ENCODE measurements around the gene SLC4A3. TPM values are rescaled to one million over a fixed set of nuclear protein-coding genes. Genes with fewer than 3 reads are reported as not detected.

The SLC4A3 gene
- total and polyA plus RNA-seq, 2 of the 8 experiments (the other 6 are each of a cell fraction or from before 2014, with no cell fraction given): 4.8 to 7.4 TPM

- H2BK15ac ChIP-seq (ENCODE audit: low read length): no peak overlapping the region
- no peaks in the 10 kb centered on the region for H4K20me1 ChIP-seq (replicated peaks in 1 of 2; ENCODE audit: control insufficient read depth in 1 of 2, insufficient read depth in 2 of 2, low read length in 2 of 2)
- H2BK20ac ChIP-seq (ENCODE audit: low read length): no peak overlapping the region
- peak overlapping the region; percentile 84 for H4K5ac ChIP-seq (ENCODE audit: insufficient read length, low read depth, low read length)
- H2BK12ac ChIP-seq (ENCODE audit: low read depth, low read length): no peak overlapping the region
- CTCF ChIA-PET (ENCODE audit: partially characterized antibody): interaction anchor here (1.0 to 14.4 kb wide), 14 partner anchors 13 to 194 kb away, joined by 3 to 143 read pairs (median 4); partner anchors contain the start of genes CHPF, INHA, OBSL1 and SLC4A3
- no peak overlapping the region for H3K23ac ChIP-seq (ENCODE audit: insufficient read length)
- peak overlapping the region; percentile 95 for H4K8ac ChIP-seq (ENCODE audit: extremely low read depth, insufficient read depth, low read length)
- no peaks in the 10 kb centered on the region; the same call in 1 of the 2 replicates for H3K79me1 ChIP-seq (ENCODE audit: low read depth, low read length)
- peak overlapping the region; percentile 13 for H2BK120ac ChIP-seq (replicated peaks; ENCODE audit: low read depth, low read length)
- DNase-seq (ENCODE audit: low read depth in 1 of 2, low spot score in 2 of 2) (no peak), FAIRE-seq (no peak)
- peak overlapping the region; percentile 72; the same call in 1 of the 2 replicates for H2BK5ac ChIP-seq (ENCODE audit: low read depth, low read length)
- no peak overlapping the region for H2AFZ ChIP-seq (ENCODE audit: low read length)
- H3K9ac ChIP-seq (replicated peaks in 1 of 4; ENCODE audit: extremely low read depth in 1 of 4, low read depth in 3 of 4, low read length in 3 of 4): peak overlapping the region; percentile 64 to 79 (median 72)
- H3K23me2 ChIP-seq (ENCODE audit: low read depth, low read length): peaks cover 2% of the 10 kb centered on the region; the same call in 1 of the 2 replicates
- no peaks in the 10 kb centered on the region for H3K9me3 ChIP-seq (ENCODE audit: insufficient read depth in 2 of 2, low read depth in 1 of 2, low read length in 1 of 2)
- no peak overlapping the region for H3K14ac ChIP-seq (ENCODE audit: insufficient read length)
- H4K91ac ChIP-seq (replicated peaks; ENCODE audit: insufficient read length, low read length): peak overlapping the region; percentile 82
- peak overlapping the region; percentile 84 to 88 for H3K4me2 ChIP-seq (ENCODE audit: insufficient read depth in 1 of 2, low read depth in 2 of 2, low read length in 2 of 2)
- H3K4ac ChIP-seq (replicated peaks; ENCODE audit: insufficient read length, low read depth, low read length): peak overlapping the region; percentile 36
- H3K79me2 ChIP-seq (ENCODE audit: control insufficient read depth in 1 of 2, insufficient read depth in 2 of 2, low read length in 2 of 2): no peaks in the 10 kb centered on the region
- H3K36me3 ChIP-seq (ENCODE audit: control insufficient read depth in 2 of 4, insufficient read depth in 4 of 4, low read length in 3 of 4): peaks cover 0 to 3% (median 0%) of the 10 kb centered on the region in 4 experiments; a peak in 2 of 8 replicates
- peak overlapping the region; percentile 70 for H3K27ac ChIP-seq (ENCODE audit: low read depth, low read length)
- WGBS, 2 experiments (ENCODE audit: extremely low coverage in 1 of 2, insufficient coverage in 1 of 2, insufficient read length in 1 of 2, insufficient replicate concordance in 2 of 2, low coverage in 1 of 2, low lambda C conversion rate in 2 of 2, missing lambda C conversion rate in 1 of 2): 13% methylated on average over 19 of the region's 19 CpGs; no CpG with 5 or more reads in 1 of the 2 experiments
- no peaks in the 10 kb centered on the region for H3K27me3 ChIP-seq (replicated peaks in 1 of 4; ENCODE audit: control insufficient read depth in 3 of 4, extremely low read depth in 1 of 4, insufficient read depth in 3 of 4, low read length in 3 of 4)
- POLR2A ChIA-PET (ENCODE audit: partially characterized antibody): interaction anchor here (0.8 to 13.4 kb wide), 19 partner anchors 9 to 99 kb away, joined by 3 to 127 read pairs (median 6); partner anchors contain the start of genes CHPF, GMPPA, INHA and OBSL1
- peak overlapping the region; percentile 92 for H3K56ac ChIP-seq (replicated peaks; ENCODE audit: insufficient read length, low read depth, low read length)
- H3K4me1 ChIP-seq (replicated peaks in 1 of 4; ENCODE audit: control insufficient read depth in 3 of 4, insufficient read depth in 4 of 4, low read length in 3 of 4): peaks cover 0 to 13% (median 2%) of the 10 kb centered on the region in 4 experiments; a peak in 4 of 7 replicates
- peak overlapping the region; percentile 75 to 87 (median 84) for H3K4me3 ChIP-seq (ENCODE audit: extremely low read depth in 1 of 4, insufficient read depth in 2 of 4, low read depth in 3 of 4, low read length in 4 of 4)
- peak overlapping the region; percentile 71 for H3K18ac ChIP-seq (ENCODE audit: extremely low read depth, low read length)
- H2AK5ac ChIP-seq (ENCODE audit: low read depth, low read length): peak overlapping the region; percentile 32; the same call in 1 of the 2 replicates
- TF ChIP-seq TEAD4 (IDR thresholded peaks at IDR 0.05; ENCODE audit: low read depth, low read length) (no peak), KDM1A (IDR thresholded peaks at IDR 0.05; ENCODE audit: borderline replicate concordance, low read length) (no peak), EZH2 (IDR thresholded peaks at IDR 0.05; ENCODE audit: low read depth, low read length, severe bottlenecking) (no peak), TCF12 (IDR thresholded peaks at IDR 0.05; ENCODE audit: low read depth, low read length) (no peak), SIN3A (conservative IDR thresholded peaks at IDR 0.05 in 1 of 2, IDR thresholded peaks at IDR 0.05 in 1 of 2; ENCODE audit: low read depth in 1 of 2, low read length in 2 of 2) (no peak), TAF1 (IDR thresholded peaks at IDR 0.05; ENCODE audit: low read depth, low read length) (no peak), CTCF (IDR thresholded peaks at IDR 0.05; ENCODE audit: control extremely low read depth in 1 of 3, insufficient read depth in 1 of 3, low read depth in 1 of 3, low read length in 3 of 3) (no peak), POU5F1 (IDR thresholded peaks at IDR 0.05; ENCODE audit: low read depth, low read length) (no peak), SP2 (IDR thresholded peaks at IDR 0.05; ENCODE audit: low read length) (no peak), CREB1 (IDR thresholded peaks at IDR 0.05) (no peak)
Observed at GRCh38 chr2:219596954-219597551, 30.4 kb upstream of the SLC4A3 start.
